GM12892 (cell line): ENCODE results near the gene TRIM17.

Experiments used
- POLR2A ChIP-seq: IDR thresholded peaks from 2 replicates; pipeline ENCODE4 v1.6.1; 2011; ENCODE audit warnings: low read depth, low read length, control low read depth
- POLR2AphosphoS5 ChIP-seq: IDR thresholded peaks from 2 replicates; pipeline ENCODE4 v1.6.1; 2011; ENCODE audit warnings: low read depth, low read length, control low read depth

GRCh38 chr1:228400692-228401454 is 15.8 kb downstream of the TRIM17 start:
- no peak for TF ChIP-seq POLR2A
- no peak for TF ChIP-seq POLR2AphosphoS5
